HG03139 (cell line): ENCODE data around the gene SGPL1.
"Not testable (repeated sequence)": the region's sequence is repeated elsewhere in the genome, so short reads cannot be mapped to it uniquely, and the experiment has no call there.

Experiments used
- ATAC-seq: cut with Tn5 transposase; IDR thresholded peaks from one replicate; pipeline ENCODE4 v1.9.1; 2021; ENCODE audit not compliant: unreplicated experiment

Gene SGPL1

DNA sequence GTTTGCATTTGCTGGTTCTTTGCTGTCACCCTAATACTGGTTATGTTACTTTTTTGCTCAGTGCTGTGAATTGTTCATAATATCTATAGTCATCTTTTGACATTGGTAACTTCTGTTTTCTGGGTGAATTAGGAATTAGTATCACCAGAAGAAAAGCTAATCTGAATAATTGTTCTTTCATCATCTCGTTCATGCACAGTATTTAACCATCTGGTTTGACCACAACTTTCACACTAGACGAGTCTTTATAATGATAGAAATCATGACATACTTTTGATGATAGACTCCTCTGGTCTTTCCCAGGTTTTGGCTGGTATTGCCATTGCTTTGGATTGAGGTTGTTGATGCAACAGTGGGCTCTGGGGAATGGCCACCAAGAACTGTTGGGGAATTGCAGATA lies 25.1 kb downstream of the SGPL1 start:
- no peak for ATAC-seq

DNA sequence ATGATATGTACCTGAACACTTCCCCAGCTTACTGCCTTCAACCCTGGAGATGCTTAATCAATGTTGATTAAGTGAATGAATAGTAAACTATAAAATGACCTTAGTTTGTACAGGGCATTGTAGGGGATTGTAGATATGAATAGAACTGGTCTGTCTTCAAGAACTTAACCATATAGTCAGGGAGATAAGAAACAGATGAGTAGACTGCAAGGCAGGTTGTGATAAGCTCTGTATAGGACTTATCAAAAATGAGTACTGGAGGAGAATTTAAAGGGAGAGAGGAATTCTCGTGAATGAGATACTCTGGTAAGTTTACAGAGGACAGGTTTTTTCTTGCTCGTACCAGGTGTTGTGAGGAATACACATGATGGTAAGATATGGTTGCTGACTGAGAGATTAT lies 27.6 kb downstream of the SGPL1 start:
- ATAC-seq: no peak

DNA sequence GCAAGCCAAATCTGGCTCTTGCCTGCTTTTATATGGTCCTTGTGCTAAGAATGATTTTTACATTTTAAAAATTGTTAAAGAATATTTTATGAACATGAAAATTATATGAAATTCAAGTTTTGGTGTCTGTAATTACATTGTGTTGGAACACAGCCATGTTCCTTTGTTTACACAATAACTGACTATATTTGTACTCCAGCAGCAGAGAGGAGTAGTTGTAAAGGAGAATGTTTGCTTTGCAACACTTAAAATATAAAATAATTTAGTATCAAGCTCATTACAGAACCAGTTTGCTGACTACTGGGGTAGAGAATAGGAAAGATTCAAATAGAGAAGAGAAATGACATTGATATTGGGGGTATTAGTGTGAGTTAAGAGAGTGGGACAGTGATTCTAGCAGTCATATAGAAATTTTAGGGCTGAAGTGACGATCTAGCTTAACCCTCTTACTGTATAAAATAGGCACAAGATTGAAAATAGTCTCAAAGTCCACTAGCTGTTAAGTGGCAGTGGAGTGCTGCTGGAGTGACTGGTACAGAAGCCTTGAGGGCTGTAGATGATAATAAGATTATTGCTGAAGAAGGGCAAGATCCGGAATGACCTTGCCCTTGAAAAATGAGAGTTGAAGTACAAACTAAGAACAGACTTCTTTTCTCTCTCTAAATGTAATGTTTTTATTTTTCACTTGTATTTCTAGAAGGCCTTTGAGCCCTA lies 28.2 kb downstream of the SGPL1 start:
- ATAC-seq: no peak

DNA sequence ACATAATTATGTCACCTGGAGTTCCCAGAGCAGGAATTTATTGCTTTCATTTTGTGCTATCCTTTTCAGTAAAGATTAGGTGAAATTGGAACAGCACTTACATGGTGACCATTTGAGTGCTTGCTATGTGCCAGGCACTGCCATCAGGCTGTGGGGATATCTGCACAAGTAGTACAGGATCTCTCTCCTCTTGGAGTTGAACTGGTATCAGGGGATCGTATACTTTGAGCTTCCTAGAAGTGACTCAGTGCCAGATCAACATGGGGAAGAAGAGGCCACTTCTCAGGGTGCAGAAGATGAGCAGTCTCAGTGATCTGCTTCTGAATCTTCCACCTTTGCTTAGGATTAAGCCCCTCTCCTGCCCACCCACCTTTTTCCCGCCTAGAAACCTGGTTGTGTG lies 29.5 kb downstream of the SGPL1 start:
- no peak for ATAC-seq

DNA sequence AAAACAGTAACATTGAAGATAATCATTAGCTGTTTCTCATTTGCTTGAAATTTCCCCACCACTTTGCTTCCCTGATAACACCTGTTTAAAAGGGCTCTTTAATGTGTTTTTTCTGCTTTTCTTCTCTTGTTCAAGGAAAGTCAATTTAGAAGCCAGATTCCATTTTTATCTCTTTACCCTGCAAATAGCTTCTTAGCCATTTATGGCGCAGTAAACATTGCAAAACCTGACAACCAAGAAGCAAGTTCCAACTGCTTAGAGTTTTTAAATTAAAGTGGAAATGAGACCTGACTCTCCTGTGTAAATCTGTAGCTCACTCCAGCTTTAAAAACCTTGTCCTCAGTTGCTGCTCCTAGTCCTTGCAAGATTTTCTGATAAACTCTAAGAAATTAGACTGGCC lies 30.1 kb downstream of the SGPL1 start:
- no peak for ATAC-seq

DNA sequence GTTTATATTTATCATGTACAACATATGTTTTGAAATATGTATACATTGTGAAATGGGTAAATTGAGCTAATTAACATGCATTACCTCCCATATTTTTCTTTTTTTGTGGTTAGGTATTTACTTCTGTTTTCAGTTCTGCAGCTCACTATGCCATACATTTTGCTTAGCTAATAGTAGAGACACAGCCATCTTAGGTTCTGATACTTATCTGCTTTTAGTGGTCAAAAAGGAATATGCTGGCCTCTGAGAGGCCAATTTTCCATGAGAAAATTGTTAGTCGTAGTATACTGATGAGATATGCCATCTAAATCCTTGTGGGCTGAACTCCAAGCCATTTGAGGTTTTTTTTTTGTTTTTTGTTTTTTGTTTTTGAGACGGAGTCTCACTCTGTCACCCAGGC lies 31.0 kb downstream of the SGPL1 start:
- no peak for ATAC-seq

DNA sequence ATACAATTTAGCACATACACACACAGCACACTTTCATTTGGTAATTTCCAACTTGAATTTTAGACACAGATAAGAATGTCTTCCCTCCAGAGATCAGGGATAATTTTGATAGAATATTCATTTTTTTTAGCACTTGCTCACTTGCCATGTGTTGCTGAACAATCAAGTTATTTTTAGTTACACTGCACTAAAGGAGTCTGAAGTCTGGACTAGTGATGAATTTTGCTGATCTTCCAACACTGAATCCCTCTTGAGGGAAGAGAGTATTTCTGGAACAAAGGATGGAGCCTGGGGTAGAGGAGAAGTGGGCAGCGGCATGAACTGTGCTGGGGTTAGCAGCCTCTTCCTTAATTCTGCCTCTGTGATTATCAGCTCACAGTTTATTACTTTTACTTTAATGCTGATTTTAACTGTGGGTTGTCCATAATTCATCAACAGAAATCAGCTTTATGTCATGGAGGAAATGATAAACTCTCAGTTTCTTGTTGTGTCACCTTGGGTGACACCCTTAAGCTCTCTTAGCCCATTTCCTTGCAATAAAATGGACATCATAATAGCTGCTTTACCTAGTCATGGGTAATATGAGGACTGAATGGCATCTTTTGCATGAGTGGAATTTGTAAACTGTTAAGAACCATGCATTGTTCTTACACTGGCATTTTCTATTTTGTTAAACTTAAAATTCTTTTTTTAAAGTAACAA lies 32.1 kb downstream of the SGPL1 start:
- ATAC-seq: no peak

DNA sequence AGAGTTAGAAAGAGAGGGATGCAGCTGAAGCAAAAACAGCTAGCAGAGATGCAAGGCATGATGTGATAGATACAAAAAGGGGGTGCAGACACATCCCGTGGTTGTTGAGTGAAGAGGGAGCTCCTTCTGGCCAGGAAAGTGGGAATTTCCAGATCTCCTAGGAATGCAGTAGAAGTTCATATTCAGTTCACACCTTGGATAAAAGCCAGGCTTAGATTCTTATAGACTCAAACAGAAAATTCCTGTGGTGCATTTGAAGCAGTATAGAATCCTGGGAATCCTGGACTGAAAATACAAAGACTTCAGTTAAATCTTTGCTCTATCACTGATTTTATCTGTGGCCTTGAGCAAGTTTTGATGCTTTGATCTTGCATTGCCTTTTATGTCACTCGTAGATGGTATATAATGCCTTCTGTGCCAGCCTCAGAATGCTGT lies 33.9 kb downstream of the SGPL1 start:
- no peak for ATAC-seq

DNA sequence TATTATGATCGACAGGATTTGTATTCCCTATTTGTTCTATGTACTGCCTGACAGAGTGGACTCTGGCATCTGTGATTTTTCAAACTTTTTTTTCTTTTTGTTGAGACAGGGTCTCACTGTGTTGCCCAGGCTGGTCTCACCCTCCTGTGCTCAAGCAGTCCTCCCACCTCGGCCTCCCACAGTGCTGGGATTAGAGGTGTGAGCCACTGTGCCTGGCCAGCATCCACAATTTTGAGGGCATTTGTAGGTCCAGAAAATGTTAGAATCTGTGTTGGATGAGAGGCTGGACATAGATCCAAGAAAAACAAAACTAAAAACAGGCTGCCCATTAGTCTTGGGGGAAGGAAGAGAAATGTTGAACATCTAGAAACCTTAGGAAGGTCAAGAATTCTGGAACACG lies 34.3 kb downstream of the SGPL1 start:
- ATAC-seq: no peak

DNA sequence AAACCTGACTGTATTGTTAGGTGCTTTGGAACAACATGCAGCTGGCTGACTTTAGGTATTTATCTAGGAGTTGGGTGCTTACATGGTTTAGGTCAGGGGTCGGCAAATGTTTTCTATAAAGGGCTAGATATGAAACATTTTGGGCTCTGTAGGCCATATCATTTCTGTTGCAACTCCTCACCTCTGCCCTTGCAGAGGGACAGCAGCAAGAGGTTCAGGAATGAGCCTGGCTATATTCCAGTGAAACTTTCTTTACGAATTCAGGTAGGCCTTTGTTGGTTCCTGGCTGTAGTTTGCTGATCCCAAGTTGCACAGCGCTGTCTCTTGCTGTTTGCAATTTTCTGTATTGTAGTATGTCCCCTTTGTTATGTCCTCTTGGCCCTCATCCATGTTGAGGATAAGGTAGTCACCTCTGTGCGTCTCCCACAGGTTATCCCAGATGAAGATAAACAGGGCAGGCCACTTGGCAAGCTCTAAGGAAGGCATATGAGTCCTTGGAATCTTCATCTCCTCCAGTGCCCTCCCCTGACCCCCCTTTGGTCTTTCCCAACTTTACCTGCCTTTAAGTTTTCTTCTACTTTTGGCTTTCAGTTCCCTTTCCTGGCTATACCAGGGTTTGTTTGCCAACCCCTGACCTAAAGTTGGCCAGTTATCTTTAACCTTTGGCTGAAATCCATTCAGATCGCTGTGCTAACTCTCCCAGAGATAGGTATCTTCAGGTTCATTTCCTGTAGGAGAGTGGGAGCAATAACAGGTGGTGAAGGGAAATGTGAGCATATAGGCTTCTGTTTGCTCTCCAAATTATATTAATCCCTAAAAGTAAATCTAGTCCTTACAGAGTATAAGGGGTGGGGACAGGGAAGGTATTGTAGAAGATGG lies 36.1 kb downstream of the SGPL1 start:
- no peak for ATAC-seq

DNA sequence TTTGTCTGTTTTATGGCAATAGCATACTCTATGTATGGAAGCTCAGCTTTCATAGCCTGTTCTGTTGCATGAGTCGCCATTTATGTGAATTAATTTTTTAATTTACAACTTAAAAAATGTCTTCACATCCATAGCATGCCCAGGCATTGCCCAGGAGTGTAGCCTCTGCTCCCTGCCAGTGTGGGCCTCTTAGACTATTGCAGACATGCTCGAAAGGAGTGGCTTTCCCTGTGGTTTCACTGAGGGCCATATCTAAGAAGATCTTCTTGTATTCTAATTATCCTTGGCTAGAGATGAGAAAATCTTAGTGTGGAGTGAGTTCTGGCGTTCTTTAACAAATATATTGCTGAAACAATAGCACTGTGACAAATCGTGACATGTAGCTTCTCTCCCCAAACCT lies 37.3 kb downstream of the SGPL1 start:
- ATAC-seq: no peak

DNA sequence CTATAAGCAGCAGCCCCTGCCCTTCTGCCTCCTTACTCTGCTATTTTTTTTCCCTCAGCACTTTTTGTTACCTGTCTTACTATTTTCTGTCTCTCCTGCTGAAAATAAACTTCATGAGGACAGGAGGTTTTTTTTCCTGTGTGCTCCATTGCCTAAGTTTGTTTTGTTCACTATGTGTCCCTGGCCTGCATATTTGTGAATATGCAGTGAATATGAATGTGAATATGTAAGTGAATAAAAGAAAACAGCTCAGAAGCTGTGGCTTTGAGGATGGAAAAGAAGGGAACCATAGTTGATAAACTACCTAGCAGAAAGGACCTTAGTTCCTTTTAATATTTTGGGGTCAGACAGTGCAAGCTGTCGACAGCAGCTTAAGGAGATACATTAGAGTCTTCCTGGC lies 37.7 kb downstream of the SGPL1 start:
- no peak for ATAC-seq

DNA sequence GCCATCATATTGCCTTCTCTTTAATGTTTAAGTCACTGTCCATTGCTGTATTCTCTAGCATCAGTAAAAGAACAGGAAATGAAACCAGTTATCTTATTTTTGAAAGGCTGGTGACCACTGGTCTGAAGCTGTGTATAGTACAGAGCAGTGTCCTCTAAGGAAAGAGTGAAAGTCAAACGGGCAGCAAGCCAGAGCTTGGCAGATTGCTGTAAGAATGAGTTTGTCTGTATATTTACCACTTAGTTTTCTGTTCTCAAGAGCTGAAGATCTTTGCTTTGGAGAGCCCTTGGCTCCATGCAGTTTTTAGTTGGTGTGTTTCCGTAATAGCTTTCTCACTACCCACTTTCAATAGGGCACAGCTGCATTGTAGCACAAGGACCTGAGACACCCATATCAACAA lies 40.7 kb downstream of the SGPL1 start:
- ATAC-seq: no peak

DNA sequence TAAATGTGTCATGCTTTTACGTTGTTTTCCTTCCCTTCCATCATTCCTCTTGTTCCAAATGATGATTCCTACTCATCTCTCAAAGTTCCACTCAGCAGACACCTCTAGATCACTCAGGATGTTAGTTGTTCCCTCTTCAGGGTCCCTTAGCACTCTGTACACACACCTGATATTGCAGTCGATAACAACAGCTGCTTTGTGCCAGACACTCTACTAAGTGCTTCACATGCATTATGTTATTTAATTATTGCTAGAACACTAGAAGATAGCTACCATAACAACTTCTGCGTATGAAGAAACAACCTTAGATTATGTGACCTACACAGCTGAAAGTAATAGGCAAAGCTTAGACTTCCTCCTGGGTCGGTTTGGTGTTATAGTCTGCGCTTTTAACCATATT lies 43.0 kb downstream of the SGPL1 start:
- no peak for ATAC-seq

DNA sequence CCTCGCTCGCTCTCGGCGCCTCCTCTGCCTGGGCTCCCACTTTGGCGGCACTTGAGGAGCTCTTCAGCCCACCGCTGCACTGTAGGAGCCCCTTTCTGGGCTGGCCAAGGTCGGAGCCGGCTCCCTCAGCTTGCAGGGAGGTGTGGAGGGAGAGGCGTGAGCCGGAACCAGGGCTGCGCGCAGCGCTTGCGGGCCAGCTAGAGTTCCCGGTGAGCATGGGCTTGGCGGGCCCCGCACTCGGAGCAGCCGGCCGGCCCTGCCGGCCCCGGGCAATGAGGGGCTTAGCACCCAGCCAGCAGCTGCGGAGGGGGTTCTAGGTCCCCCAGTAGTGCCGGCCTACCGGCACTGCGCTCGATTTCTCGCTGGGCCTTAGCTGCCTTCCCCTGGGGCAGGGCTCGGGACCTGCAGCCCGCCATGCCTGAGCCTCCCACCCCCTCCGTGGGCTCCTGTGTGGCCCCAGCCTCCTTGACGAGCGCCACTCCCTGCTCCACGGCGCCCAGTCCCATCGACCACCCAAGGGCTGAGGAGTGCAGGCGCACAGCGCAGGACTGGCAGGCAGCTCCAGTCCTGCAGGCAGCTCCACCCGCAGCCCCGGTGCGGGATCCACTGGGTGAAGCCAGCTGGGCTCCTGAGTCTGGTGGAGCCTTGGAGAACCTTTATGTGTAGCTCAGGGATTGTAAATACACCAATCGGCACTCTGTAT lies 45.9 kb downstream of the SGPL1 start:
- not testable (repeated sequence) for ATAC-seq

DNA sequence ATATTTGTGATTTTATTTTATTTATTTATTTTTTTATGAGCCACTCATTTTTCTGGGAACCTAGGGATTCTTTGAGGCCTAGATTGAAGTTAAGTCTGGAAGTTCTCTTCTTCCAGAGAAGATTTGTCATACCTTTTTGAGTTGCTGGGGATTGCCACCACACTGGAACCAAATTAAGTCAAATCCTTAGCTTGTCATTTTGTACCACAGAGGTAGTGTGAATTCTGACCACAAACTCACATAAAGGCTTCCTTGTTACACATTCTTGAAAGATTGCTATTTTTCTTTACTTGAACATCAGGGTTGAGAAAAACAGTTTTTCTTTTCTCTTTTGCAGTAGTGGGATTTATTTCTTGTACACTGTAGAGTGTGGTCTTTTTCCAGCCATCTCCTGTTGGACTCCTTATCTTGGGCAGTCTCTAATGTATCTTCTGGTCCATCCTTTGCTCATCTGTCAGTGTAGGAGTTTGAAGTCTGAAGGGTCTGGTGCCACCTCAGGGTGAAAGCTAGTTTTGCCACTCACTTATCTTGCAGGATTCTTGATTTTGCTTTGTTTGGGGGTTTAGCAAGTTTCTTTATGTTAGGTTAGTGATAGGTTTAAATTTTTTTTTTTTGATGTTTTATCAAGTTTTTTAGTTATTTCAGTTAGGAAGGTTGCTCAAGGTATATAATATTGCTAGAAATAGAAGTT lies 47.9 kb downstream of the SGPL1 start:
- no peak for ATAC-seq

DNA sequence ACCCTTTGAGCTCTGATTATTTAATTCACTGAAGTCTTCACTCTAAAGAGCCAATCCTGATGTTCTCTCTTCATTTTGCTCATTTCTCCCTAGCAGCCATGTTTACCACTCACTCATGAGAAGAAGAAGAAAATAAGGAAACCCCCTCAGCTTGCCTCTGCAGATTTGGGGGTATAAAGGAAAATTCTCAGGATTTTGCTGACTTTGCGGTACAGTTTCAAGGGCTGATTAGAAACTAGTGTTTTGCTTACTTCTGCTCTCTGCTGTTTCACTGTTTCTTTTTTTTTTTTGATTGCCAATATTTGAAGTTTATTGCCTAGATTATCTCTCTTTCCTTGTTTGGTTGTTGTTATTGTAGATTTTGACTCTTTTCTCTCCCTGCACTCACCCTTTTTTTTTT lies 49.2 kb downstream of the SGPL1 start:
- ATAC-seq: no peak

DNA sequence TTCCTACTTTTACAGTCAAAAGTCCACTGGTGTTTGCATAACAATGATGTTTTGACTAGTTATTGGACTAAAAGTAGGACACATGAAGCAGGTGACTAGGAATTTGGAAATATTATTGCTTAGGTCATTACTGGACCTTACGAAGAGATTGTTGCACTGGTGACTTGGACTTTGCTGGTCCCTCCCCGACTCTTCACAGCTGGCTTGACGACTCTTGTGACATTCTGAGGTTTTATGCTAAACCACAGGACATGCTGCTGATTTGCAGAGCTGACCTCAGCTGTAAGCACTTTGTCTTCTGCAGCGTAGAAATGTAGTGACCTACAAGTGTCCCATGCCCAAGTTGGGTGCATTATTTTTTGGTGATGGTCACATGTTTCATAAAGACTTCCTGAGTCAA lies 50.7 kb downstream of the SGPL1 start:
- ATAC-seq: no peak

DNA sequence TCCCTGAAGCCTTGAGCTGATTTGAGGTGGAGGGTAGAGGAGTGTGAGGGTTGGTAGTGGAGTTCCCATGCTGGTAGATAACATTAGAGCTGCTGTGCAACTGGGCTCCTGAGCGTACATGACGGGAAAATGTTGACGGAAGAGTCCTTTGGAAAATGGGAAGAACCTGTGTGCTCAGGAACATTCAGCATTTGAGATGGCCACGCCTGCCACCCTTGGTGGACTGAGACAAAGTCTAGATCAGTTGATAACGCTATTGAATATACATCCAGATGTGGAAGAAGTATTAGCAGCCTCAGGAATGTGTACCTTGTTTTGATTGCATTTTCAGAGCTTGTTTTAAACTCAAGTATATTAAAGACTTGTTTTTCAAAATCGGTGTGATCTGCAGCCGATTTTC lies 56.5 kb downstream of the SGPL1 start:
- no peak for ATAC-seq

DNA sequence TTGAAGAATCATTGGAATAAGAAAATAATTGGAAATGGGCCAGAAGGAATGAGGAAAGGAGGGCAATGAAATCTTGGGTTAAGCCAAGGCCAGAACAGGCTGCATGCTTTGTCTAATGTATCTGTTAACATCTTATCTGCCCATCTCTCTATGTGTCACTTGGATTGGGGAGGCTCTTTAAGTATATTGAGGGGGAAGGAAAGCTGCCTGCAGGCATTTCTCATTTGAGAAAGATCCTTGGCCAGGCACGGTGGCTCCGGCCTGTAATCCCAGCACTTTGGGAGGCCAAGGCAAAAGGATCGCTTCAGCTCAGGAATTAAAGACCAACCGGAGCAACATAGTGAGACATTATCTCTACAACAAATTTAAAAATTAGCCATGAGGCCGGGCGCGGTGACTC lies 58.3 kb downstream of the SGPL1 start:
- no peak for ATAC-seq

DNA sequence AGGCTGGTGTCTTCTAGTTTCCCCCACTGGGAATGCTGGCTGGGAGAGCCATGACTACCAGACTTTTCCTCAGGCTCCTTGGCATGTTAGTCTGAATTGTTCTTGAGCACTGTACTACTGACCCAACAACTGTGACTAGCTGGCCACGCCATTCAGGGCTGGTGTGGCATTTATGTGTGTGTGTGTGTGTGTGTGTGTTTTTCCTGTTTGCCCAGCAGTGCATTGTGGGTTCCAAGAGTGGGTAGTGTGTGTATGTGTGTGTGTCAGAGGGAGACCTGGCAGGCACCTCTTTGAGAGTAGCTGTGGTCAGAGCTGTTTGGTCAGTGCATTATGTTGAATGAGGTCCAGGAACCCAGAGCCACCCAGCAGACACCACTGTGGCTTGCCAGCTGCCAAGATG lies 63.5 kb downstream of the SGPL1 start:
- ATAC-seq: no peak
